ENCODE data around the gene GPN3.

DNA sequence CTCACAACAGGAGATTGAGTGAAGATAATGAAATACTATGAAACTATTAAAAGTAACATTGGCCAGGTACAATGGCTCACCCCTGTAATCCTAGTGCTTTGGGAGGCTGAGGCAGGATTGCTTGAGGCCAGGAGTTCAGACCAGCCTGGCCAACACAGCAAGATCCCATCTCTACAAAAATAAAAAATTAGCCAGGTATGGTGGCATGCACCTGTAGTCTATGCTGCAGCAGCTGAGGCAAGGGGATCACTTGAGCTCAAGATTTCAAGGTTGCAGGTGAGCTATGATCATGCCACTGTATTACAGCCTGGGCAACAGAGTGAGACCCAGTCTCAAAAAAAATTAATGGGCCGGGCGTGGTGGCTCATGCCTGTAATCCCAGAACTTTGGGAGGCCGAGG is 48.9 kb upstream of the GPN3 start:
- TF ChIP-seq TAF1 (IDR thresholded peaks at IDR 0.05; ENCODE audit: low read depth) (no peak), USF1 (IDR thresholded peaks at IDR 0.05) (no peak), NFIC (IDR thresholded peaks at IDR 0.05) (no peak), CREB1 (IDR thresholded peaks at IDR 0.05; ENCODE audit: low read depth) (no peak), TCF12 (IDR thresholded peaks at IDR 0.05; ENCODE audit: low read depth) (no peak), EP300 (IDR thresholded peaks at IDR 0.05; ENCODE audit: borderline replicate concordance) (no peak), RAD21 (IDR thresholded peaks at IDR 0.05; ENCODE audit: low read depth) (no peak), YY1 (IDR thresholded peaks at IDR 0.05; ENCODE audit: low read depth) (no peak), ZBTB7A (IDR thresholded peaks at IDR 0.05; ENCODE audit: low read depth) (no peak), FOXM1 (IDR thresholded peaks at IDR 0.05; ENCODE audit: borderline replicate concordance, low read depth) (no peak), CEBPB (IDR thresholded peaks at IDR 0.05) (no peak), TEAD4 (IDR thresholded peaks at IDR 0.05) (no peak)
- TF ChIP-seq, protein P1, sequence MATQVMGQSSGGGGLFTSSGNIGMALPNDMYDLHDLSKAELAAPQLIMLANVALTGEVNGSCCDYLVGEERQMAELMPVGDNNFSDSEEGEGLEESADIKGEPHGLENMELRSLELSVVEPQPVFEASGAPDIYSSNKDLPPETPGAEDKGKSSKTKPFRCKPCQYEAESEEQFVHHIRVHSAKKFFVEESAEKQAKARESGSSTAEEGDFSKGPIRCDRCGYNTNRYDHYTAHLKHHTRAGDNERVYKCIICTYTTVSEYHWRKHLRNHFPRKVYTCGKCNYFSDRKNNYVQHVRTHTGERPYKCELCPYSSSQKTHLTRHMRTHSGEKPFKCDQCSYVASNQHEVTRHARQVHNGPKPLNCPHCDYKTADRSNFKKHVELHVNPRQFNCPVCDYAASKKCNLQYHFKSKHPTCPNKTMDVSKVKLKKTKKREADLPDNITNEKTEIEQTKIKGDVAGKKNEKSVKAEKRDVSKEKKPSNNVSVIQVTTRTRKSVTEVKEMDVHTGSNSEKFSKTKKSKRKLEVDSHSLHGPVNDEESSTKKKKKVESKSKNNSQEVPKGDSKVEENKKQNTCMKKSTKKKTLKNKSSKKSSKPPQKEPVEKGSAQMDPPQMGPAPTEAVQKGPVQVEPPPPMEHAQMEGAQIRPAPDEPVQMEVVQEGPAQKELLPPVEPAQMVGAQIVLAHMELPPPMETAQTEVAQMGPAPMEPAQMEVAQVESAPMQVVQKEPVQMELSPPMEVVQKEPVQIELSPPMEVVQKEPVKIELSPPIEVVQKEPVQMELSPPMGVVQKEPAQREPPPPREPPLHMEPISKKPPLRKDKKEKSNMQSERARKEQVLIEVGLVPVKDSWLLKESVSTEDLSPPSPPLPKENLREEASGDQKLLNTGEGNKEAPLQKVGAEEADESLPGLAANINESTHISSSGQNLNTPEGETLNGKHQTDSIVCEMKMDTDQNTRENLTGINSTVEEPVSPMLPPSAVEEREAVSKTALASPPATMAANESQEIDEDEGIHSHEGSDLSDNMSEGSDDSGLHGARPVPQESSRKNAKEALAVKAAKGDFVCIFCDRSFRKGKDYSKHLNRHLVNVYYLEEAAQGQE (IDR thresholded peaks at IDR 0.05; ENCODE audit: low read depth): no peak
- TF ChIP-seq, protein P2, sequence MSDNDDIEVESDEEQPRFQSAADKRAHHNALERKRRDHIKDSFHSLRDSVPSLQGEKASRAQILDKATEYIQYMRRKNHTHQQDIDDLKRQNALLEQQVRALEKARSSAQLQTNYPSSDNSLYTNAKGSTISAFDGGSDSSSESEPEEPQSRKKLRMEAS (IDR thresholded peaks at IDR 0.05): no peak
